Transverse colon (tissue), 4 donors: Measurements from ENCODE around the gene NRIP2.

Experiments used
- CTCF ChIP-seq, 5 experiments: fragments of 200-600 bp in 3 of 5; fragments of 450-650 bp in 2 of 5; sonication (generic) in 3 of 5; IDR thresholded peaks; 1 replicate in 2 of 5; 2 replicates in 3 of 5; pipeline ENCODE4 v1.5.1; 2016 to 2017; ENCODE audit warnings: antibody characterized with exemption in 5 of 5, inconsistent platforms in 3 of 5, mild to moderate bottlenecking in 2 of 5, moderate library complexity in 1 of 5
- POLR2A ChIP-seq: fragments of 450-650 bp; IDR thresholded peaks from one replicate; pipeline ENCODE4 v1.6.1; 2016; ENCODE audit warnings: antibody characterized with exemption, mild to moderate bottlenecking, moderate library complexity
- POLR2AphosphoS5 ChIP-seq, 3 donors: sonication (generic); formaldehyde crosslinking; IDR thresholded peaks; one replicate each; pipeline ENCODE4 v1.6.1; 2016; ENCODE audit warnings: antibody characterized with exemption in 3 of 3

- no peak for TF ChIP-seq CTCF (IDR thresholded peaks at IDR 0.05)
- no peak for TF ChIP-seq POLR2AphosphoS5 (IDR thresholded peaks at IDR 0.05)
- no peak for TF ChIP-seq POLR2A
Measured at GRCh38 chr12:2845280-2845679, 10.4 kb upstream of the NRIP2 start.
